ENCODE results near the gene LAMTOR4. TPM values are rescaled to one million over a fixed set of nuclear protein-coding genes. Genes with fewer than 3 reads are reported as not detected.

The LAMTOR4 gene
- total and polyA plus RNA-seq, 2 of the 13 experiments (the other 11 are each of a cell fraction or from before 2014, with no cell fraction given): 115 to 118 TPM

DNA sequence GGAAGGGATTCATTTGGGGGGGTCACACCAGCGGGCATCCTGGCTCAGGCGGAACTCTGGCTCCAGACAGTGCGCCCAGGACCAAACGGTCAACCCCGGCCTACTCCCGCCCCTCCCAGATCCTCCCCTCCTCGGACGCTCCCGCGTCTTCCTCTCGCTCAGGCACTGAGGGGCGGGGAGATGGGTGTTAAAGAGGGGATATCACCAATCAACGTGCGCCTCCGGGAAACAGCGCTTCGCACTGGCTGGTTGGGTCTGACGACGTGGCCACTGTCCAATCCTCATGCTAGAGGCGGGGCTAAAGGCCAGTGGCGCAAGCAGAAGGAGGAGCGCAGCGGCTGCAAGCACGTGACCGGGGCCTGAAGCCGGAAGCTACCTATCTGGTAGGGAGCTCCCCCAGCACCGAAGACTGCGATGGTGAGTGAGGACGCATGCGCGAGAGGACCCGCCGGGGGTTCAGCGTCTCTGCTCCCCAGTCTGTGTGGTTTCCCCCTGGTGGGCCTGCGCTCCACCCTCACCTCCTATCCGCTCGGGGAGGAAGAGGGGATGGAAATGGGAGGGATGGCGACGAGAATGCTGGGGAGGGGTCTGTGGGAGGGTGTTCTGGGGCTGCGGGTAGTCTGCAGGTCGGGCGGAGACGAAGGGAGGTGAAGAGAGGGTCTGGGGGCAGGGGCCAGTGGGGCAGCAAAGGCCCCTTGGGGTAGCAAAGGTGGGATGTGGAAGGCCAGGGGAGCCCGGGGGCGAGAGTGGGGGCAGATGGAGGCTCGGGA lies at the start of gene LAMTOR4 (continued):
- TF ChIP-seq, protein P1, sequence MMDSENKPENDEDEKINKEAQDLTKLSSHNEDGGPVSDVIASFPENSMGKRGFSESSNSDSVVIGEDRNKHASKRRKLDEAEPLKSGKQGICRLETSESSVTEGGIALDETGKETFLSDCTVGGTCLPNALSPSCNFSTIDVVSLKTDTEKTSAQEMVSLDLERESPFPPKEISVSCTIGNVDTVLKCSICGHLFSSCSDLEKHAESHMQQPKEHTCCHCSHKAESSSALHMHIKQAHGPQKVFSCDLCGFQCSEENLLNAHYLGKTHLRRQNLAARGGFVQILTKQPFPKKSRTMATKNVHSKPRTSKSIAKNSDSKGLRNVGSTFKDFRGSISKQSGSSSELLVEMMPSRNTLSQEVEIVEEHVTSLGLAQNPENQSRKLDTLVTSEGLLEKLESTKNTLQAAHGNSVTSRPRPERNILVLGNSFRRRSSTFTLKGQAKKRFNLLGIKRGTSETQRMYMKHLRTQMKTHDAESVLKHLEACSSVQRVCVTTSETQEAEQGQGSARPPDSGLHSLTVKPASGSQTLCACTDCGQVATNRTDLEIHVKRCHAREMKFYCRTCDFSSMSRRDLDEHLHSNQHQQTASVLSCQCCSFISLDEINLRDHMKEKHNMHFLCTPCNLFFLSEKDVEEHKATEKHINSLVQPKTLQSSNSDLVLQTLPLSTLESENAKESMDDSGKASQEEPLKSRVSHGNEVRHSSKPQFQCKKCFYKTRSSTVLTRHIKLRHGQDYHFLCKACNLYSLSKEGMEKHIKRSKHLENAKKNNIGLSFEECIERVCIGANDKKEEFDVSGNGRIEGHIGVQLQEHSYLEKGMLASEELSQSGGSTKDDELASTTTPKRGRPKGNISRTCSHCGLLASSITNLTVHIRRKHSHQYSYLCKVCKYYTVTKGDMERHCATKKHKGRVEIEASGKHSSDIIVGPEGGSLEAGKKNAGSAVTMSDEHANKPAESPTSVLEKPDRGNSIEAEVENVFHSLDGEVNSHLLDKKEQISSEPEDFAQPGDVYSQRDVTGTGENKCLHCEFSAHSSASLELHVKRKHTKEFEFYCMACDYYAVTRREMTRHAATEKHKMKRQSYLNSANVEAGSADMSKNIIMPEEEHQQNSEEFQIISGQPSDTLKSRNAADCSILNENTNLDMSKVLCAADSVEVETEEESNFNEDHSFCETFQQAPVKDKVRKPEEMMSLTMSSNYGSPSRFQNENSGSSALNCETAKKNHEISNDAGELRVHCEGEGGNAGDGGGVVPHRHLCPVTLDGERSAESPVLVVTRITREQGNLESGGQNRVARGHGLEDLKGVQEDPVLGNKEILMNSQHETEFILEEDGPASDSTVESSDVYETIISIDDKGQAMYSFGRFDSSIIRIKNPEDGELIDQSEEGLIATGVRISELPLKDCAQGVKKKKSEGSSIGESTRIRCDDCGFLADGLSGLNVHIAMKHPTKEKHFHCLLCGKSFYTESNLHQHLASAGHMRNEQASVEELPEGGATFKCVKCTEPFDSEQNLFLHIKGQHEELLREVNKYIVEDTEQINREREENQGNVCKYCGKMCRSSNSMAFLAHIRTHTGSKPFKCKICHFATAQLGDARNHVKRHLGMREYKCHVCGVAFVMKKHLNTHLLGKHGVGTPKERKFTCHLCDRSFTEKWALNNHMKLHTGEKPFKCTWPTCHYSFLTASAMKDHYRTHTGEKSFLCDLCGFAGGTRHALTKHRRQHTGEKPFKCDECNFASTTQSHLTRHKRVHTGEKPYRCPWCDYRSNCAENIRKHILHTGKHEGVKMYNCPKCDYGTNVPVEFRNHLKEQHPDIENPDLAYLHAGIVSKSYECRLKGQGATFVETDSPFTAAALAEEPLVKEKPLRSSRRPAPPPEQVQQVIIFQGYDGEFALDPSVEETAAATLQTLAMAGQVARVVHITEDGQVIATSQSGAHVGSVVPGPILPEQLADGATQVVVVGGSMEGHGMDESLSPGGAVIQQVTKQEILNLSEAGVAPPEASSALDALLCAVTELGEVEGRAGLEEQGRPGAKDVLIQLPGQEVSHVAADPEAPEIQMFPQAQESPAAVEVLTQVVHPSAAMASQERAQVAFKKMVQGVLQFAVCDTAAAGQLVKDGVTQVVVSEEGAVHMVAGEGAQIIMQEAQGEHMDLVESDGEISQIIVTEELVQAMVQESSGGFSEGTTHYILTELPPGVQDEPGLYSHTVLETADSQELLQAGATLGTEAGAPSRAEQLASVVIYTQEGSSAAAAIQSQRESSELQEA (CRISPR knock-in tag; IDR thresholded peaks at IDR 0.05; ENCODE audit: not compliant biosample characterization): peak; percentile 81
- TF ChIP-seq, protein P2, sequence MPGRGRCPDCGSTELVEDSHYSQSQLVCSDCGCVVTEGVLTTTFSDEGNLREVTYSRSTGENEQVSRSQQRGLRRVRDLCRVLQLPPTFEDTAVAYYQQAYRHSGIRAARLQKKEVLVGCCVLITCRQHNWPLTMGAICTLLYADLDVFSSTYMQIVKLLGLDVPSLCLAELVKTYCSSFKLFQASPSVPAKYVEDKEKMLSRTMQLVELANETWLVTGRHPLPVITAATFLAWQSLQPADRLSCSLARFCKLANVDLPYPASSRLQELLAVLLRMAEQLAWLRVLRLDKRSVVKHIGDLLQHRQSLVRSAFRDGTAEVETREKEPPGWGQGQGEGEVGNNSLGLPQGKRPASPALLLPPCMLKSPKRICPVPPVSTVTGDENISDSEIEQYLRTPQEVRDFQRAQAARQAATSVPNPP (CRISPR knock-in tag; IDR thresholded peaks at IDR 0.05): no peak
- TF ChIP-seq MEIS2 (CRISPR knock-in tag; IDR thresholded peaks at IDR 0.05) (0 out of 2 replicates have a peak, but pooled peaks have one; percentile 44), AGO1 (IDR thresholded peaks at IDR 0.05; ENCODE audit: low read depth, low read length, poor library complexity, severe bottlenecking) (peak; percentile 80), ZNF556 (CRISPR knock-in tag; IDR thresholded peaks at IDR 0.05; ENCODE audit: borderline replicate concordance) (peak; percentile 54; the same call in 1 of the 2 replicates), ZNF547 (CRISPR knock-in tag; IDR thresholded peaks at IDR 0.05) (no peak), ZFP37 (CRISPR knock-in tag; IDR thresholded peaks at IDR 0.05; ENCODE audit: borderline replicate concordance) (0 out of 2 replicates have a peak, but pooled peaks have one; percentile 66), ZNF7 (CRISPR knock-in tag; IDR thresholded peaks at IDR 0.05) (no peak), ZFAT (CRISPR knock-in tag; conservative IDR thresholded peaks at IDR 0.05) (no peak)
- TF ChIP-seq, protein P3, sequence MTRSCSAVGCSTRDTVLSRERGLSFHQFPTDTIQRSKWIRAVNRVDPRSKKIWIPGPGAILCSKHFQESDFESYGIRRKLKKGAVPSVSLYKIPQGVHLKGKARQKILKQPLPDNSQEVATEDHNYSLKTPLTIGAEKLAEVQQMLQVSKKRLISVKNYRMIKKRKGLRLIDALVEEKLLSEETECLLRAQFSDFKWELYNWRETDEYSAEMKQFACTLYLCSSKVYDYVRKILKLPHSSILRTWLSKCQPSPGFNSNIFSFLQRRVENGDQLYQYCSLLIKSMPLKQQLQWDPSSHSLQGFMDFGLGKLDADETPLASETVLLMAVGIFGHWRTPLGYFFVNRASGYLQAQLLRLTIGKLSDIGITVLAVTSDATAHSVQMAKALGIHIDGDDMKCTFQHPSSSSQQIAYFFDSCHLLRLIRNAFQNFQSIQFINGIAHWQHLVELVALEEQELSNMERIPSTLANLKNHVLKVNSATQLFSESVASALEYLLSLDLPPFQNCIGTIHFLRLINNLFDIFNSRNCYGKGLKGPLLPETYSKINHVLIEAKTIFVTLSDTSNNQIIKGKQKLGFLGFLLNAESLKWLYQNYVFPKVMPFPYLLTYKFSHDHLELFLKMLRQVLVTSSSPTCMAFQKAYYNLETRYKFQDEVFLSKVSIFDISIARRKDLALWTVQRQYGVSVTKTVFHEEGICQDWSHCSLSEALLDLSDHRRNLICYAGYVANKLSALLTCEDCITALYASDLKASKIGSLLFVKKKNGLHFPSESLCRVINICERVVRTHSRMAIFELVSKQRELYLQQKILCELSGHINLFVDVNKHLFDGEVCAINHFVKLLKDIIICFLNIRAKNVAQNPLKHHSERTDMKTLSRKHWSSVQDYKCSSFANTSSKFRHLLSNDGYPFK (CRISPR knock-in tag; IDR thresholded peaks at IDR 0.05; ENCODE audit: borderline replicate concordance): 0 out of 2 replicates have a peak, but pooled peaks have one; percentile 70
- TF ChIP-seq, protein P4, sequence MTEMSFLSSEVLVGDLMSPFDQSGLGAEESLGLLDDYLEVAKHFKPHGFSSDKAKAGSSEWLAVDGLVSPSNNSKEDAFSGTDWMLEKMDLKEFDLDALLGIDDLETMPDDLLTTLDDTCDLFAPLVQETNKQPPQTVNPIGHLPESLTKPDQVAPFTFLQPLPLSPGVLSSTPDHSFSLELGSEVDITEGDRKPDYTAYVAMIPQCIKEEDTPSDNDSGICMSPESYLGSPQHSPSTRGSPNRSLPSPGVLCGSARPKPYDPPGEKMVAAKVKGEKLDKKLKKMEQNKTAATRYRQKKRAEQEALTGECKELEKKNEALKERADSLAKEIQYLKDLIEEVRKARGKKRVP (CRISPR knock-in tag; IDR thresholded peaks at IDR 0.05): 0 out of 4 replicates have a peak, but pooled peaks of 1 of the 2 experiments have one; percentile 24
- TF ChIP-seq, protein P5, sequence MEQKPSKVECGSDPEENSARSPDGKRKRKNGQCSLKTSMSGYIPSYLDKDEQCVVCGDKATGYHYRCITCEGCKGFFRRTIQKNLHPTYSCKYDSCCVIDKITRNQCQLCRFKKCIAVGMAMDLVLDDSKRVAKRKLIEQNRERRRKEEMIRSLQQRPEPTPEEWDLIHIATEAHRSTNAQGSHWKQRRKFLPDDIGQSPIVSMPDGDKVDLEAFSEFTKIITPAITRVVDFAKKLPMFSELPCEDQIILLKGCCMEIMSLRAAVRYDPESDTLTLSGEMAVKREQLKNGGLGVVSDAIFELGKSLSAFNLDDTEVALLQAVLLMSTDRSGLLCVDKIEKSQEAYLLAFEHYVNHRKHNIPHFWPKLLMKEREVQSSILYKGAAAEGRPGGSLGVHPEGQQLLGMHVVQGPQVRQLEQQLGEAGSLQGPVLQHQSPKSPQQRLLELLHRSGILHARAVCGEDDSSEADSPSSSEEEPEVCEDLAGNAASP (CRISPR knock-in tag; IDR thresholded peaks at IDR 0.05; ENCODE audit: borderline replicate concordance): peak; percentile 43; the same call in 1 of the 2 replicates
